ENCODE data around the gene CCNT1.

DNA sequence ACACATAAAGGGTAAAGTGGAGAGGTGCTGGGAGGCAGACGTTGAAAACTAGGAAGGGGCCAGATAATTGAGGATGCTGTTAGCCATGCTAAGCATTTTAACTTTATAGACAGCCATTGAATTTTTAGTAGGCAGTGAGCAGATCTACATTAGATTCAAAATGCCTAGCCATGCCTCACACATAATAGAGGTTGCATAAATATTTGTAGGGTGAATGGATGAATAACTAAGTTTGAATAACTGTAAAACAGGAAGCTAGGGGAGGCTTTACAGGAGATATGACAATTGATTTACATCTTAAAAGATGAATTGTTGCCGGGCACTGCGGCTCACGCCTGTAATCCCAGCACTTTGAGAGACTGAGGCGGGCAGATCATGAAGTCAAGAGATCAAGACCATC lies 12.3 kb upstream of the CCNT1 start:
- TF ChIP-seq, protein P1, sequence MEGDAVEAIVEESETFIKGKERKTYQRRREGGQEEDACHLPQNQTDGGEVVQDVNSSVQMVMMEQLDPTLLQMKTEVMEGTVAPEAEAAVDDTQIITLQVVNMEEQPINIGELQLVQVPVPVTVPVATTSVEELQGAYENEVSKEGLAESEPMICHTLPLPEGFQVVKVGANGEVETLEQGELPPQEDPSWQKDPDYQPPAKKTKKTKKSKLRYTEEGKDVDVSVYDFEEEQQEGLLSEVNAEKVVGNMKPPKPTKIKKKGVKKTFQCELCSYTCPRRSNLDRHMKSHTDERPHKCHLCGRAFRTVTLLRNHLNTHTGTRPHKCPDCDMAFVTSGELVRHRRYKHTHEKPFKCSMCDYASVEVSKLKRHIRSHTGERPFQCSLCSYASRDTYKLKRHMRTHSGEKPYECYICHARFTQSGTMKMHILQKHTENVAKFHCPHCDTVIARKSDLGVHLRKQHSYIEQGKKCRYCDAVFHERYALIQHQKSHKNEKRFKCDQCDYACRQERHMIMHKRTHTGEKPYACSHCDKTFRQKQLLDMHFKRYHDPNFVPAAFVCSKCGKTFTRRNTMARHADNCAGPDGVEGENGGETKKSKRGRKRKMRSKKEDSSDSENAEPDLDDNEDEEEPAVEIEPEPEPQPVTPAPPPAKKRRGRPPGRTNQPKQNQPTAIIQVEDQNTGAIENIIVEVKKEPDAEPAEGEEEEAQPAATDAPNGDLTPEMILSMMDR (conservative IDR thresholded peaks at IDR 0.05; ENCODE audit: low read depth, low read length): no peak
- no peak for TF ChIP-seq EZH2 (IDR thresholded peaks at IDR 0.05; ENCODE audit: borderline replicate concordance, low read depth, low read length, poor library complexity, severe bottlenecking)

Data from A673 (cell line).